Stimulated activated naive CD4-positive, alpha-beta T cell treated with Interleukin-2 at 50 U/mL for 16 hours (primary cell): ENCODE data around the gene UFSP1.
"Not testable (repeated sequence)": the region's sequence is repeated elsewhere in the genome, so short reads cannot be mapped to it uniquely, and the experiment has no call there.

Source experiments
- DNase-seq: peaks from one replicate; lab custom pipeline; 2025; lab: John Stamatoyannopoulos, UW

UFSP1 gene

DNA sequence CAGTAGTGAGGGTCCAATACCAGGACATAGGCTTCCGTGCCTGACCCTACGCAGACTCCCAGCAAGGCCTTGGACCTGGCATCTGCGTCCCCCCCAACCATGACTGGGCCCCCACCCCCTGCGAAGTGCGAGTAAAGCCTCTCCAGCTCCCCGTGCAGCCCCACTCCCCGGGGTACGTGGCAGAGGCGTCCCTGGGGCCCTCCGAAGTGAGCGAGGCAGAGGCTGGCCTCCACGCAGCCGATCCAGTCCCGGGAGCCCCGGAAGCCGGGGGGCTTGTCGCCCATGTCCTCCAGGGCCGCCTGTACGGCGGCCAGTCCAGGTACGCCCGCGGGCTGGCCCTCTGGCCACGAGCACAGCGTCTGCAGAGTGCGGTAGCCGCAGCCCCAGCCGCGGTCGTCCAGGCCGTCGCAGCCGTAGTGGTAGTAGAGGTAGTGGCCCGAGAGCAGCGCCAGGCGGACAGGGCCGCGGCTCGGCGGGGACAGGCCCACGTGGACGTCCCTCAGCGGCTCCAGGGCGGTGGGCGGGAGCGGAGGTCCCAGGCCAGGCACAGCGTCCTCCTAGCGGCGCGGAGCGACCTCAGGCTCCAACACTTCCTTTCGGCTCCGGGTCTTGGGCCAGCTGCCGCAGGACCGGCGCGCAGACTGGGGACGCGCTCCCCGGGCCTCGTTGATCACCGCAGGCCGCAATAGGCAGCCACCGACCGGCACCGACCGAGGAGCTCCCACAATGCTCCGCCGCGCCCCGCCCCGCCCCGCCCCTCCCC, at the start of gene UFSP1:
UFSP1 (minus strand) TSS at position 728 of the 763 bp plus-strand sequence; CDS start at position 284, 444 bp downstream.
- DNase-seq = peak; percentile 21

DNA sequence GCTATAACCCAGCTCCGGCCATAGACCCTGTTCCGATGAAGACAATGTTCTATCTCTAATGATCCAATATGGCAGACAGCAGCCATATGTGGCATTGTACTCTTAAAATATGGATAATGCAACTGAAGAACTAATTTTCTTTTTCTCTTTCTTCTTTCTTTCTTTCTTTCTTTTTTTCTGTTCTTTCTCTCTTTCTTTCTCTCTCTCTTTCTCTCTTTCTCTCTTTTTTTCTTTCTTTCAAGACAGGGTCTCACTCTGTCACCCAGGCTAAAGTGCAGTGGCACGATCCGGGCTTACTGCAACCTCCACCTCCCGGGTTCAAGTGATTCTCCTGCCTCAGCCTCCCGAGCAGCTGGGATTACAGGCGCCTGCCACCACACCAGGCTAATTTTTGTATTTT, 46.7 kb upstream of the UFSP1 start:
- not testable (repeated sequence) for DNase-seq

DNA sequence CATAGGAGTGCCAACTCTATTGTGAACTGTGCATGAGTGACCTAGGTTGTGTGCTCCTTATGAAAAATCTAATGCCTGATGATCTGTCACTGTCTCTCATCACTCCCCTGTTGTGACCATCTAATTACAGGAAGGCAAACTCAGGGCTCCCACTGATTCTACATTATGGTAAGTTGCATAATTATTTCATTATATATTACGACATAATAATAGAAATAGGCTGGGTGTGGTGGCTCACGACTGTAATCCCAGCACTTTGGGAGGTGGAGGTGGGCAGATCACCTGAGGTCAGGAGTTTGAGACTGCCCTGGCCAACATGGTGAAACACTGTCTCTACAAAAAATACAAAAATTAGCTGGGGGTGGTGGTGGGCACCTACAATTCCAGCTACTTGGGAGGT, 45.9 kb upstream of the UFSP1 start:
- DNase-seq = not testable (repeated sequence)

DNA sequence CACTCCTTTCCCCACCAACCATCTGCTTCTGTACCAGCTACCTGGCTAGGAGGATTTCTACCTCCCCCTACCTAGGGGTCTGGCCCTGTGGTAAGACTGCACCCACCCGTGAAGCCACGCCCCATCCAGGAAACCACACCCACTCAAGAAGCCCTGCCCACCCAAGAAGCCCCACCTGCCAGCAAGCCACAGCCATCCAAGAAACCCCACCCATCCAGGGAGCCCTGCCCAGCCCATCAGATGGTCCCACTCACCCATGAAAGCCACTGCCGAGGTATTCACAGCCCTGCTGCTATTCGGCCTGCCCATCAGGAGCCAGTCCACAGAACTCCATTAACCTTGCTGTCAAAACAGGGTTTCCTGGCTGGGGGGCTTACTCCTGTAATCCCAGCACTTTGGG, 44.2 kb upstream of the UFSP1 start:
- DNase-seq = no peak

DNA sequence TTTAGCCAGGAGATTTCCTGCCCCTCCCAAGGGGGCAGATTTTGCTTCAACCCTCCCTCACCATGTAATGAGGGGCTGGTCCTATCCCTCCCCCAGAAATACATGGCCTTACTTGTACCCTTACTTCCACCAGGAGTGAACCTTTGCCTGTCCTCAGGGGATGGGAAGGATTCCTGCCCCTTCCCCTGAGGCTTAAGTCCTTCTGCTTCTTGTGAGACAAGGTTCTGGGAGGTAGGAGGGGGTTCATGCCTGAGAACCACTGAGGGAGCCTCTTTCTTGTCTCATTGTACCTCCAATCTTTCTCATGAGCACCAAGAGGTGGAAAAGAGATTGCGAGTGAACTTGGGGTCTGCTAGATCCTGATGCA, 40.3 kb upstream of the UFSP1 start:
- DNase-seq = no peak

DNA sequence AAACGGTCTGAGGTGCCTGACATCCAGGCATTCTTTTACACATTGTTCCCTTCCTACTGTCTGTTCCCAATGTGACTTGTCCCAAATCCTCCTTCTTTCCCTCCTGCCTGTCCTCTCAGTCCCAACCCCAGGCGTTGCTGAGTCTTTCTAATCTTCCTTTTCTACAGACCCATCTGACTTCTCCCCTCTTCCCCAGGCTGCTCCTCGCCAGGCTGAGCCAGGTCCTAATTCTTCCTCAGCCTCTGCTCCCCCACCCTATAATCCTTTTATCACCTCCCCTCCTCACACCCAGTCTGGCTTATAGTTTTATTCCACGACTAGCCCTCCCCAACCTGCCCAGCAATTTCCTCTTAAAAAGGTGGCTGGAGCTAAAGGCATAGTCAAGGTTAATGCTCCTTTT, 34.1 kb upstream of the UFSP1 start:
- not testable (repeated sequence) for DNase-seq

DNA sequence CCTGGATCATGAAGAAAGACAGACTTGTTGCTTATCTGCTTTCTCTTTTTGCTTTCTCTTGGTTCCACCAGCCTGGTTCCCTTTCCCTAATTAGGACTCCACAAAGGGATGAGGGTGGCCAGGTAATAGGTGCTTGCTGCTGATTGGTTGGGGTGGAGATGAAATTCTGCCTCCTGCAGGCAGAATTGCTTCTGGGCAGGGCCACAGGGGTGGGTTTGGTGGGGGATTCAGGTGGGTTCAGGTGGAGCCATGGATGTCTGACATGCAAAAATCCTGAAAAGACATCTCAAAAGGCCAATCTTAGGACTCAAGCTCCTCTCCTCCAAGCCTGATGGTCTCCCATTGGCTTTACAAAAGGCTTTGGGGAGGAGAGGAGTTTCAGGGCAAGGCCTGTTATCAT, 31.5 kb upstream of the UFSP1 start:
- DNase-seq = no peak

DNA sequence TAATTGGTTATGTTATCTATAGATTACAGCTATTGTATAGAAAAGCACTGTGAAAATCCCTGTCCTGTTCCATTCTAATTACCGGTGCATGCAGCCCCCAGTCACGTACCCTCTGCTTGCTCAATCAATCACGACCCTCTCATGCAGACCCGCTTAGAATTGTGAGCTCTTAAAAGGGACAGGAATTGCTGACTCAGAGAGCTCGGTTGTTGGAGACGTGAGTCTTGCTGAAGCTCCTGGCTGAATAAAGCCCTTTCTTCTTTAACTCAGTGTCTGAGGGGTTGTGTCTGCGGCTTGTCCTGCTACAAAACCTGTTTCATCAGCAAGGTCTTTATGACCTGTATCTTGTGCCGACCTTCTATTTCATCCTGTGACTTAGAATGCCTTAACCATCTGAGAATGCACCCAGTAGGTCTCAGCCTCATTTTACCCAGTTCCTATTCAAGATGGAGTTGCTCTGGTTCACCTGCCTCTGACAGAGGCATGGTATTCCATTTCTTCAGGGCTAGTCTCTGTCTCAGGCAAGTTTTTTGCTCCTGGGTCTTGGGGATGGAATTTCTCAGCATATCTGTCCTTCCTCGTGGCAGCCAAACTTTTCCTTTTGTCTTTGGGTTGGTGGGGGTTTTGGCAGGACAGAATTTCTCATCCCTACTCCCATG, 30.4 kb upstream of the UFSP1 start:
- DNase-seq = not testable (repeated sequence)

DNA sequence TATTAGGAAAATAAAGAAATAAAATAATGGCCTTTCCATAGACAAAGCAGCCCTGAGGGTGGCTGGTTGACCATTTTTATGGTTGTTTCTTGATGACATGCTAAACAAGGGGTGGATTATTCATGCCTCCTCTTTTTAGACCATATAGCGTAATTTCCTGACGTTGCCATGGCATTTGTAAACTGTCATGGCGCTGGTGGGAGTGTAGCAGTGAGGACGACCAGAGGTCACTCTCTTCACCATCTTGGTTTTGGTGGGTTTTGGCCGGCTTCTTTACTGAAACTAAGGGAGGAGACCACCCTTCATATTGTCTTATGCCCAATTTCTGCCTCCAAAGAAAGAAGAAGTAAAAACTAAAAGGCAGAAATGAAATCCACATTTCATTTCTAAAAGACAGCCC, 29.8 kb upstream of the UFSP1 start:
- not testable (repeated sequence) for DNase-seq

DNA sequence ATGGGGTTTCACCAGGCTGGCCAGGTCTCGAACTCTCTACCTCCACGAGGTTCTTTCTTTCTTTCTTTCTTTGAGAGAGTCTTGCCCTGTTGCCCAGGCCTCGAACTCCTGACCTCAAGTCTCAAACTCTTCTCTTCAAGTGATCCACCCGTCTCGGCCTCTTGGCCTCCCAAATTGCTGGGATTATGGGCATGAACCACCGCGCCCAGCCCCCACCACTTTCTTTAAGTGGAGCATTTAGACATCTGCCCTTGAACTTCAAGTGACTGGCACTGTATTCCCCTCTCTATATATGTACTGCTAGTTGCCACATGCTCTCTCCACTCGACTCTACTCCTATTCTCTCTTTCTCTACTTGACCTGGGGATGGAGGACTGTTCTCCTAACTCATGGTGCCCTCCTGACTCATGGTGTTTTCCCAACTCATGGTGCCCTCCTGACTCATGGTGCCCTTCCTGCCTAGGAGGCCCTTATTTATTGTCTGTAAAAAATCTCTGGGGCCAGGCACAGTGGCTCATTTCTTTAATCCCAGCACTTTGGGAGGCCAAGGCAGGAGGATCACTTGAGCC, 25.4 kb upstream of the UFSP1 start:
- no peak for DNase-seq

DNA sequence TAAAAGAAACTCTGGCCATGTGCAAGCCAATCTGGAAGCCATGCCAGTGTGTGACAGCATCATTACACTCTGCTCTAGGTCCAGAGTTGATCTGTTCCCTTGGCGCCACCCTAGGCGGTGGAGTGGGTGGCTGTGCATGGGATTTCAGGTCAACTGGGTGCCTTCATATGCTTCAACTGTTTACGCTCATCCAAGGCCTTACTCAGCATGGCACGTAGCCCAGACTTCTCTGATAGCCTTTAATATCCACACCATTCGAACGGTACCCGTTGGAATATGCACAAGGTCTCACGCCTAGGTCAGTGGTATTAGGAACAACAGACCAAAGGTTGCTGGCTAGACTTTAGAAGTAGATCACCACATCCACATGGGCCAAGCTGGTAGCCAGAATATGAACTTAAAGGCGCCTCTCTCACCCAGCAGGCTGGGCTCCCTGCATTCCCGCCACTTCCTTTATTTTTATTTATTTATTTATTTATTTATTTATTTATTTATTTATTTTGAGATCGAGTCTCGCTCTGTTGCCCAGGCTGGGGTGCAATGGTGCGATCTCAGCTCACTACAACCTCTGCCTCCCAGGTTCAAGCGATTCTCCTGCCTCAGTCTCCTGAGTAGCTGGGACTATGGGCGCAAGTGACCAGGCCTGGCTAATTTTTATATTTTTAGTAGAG, 24.8 kb upstream of the UFSP1 start:
- DNase-seq = no peak

DNA sequence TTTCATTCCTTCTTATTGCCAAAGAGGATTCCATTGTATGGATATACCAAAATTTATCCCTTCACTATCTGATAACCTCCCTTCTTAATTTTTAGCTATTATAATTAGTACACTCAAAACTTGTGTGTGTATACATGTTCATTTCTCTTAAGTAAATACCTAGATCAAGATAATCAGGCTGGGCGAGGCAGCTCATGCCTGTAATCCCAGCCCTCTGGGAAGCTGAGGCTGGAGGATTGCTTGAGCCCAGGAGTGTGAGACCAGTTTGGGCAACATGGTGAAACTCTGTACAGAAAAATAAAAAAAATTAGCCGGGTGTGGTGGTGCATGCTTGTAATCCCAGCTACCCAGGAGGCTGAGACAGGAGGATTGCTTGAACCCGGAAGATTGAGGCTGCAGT, 22.0 kb upstream of the UFSP1 start:
- DNase-seq = no peak

DNA sequence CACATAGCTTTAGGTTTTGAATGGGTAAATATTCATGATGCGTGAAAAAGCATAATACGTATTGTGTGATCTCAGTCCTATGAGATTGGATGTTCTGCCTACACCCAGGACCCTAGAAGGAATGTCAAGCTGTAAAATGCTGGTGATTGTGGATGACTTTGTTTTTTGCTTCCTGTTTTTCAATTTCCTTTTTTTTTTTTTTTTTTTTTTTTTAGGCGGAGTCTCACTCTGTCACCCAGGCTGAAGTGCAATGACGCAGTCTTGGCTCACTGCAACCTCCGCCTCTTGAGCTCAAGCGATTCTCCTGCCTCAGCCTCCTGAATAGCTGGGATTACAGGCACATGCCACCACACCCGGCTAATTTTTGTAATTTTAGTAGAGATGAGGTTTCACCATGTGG, 20.9 kb upstream of the UFSP1 start:
- DNase-seq = not testable (repeated sequence)

DNA sequence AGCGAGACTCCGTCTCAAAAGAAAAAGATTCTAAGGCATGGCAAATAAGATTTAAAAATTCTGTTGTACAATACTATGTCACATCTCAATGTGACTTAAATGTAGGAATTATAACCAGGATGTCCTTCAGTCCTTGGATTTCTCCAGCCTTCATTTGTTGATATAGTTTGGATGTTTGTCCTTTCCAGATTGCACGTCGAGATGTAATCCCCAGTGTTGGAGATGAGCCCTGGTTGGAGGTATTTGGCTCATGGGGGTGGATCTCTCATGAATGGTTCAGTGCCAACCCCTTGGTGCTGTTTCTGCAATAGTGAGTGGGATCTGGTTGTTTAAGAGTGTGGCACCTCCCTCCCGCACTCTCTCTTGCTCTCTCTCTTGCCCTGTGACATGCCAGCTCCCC, 19.0 kb upstream of the UFSP1 start:
- DNase-seq = no peak

DNA sequence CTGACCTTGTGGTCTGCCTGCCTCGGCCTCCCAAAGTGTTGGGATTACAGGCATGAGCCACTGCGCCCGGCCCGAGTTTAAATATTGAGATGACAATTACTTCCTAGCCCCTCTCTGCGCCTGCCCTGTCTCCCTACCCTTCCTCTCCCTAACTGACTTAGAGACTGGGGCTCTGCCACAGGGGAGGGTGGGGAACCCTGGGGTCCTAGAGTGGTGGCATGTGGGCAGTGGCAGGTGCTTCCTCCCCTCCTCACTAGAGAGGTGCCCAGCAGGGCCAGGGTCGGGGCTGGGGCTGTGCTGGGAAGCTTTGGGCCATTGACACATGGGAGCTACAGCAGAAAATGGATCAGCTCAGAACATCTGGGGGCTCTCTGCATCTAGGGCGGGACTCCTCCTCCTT, 13.1 kb upstream of the UFSP1 start:
- DNase-seq = no peak

DNA sequence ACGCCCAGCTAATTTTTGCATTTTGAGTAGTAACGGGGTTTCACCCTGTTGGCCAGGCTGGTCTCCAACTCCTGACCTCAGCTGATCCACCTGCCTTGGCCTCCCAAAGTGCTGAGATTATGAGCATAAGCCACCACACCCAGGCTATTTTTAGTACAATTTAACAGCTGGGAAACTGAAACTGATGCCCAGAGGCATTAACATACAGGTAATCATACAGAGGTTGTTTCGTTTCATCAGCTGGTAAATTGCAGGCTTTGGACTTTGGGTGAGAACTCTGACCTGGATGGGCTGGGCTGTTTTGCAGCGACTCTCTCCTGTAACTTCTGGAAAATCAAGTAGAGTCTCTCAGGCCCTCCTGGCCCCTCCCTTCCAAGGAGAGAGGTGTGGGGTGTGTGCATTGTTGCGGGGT, 12.4 kb upstream of the UFSP1 start:
- no peak for DNase-seq

DNA sequence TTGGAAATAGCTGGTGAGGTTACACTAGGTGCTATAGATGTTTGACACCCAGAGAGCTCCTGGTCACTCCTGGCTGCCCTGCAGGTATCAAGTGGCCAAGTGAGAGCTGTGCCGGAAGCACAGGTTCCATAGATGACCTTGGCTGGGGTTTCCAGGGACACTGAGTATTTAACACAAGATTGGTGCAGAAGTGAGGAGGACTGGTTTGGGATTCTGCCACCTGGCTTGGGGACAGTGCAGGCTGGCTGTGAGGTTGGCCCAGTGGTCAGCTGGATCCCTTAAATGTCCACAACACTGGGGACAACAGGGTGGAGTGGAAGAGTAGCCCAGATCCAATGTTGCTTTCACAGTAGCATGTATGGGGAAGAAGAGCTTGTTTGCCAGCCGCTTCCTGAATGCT, 11.5 kb upstream of the UFSP1 start:
- no peak for DNase-seq

DNA sequence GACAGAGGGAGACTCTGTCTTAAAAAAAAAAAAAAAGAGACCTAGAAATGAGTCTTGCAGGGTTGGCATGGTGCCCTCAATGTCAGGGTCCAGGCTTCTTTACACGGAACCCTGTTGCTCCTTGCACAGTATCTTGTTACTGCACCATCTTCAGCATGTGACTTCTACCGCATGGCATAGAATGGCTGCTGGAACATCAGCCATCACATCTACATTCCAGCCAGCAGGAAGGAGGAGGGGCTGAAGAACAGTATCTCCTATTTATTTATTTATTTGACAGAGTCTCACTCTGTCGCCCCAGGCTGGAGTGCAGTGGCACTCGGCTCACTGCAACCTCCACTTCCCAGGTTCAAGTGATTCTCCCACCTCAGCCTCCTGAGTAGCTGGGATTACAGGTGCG, 9.9 kb upstream of the UFSP1 start:
- no peak for DNase-seq

DNA sequence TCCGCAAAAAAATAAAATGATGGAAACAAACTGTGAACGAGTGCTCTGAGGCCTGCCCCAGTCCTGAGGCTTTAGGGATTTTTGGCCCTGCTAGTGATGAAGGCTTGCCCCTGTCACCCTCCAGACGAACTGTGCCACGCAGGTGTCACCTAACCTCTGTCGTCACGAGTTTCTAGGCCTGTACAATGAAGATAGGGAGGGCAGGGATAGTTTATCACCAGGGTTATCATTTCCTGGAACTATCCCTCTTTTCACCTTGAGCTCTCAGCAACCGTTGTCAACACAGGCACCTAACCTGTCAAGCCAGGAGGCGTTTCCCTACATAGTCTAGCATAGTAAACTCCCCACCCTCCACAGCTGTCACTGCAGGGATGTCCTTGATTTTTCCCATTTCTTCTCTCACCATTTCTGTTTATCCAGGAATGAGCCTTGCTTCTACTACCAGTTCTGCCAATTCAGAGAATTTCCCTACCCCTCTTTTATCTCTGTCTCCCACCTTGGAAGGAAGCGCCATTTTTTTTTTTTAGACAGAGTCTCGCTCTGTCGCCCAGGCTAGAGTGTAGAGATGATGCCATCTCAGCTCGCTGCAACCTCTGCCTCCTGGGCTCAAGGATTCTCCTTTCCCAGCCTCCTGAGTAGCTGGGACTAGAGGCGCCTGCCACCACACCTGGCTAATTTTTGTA, 8.4 kb upstream of the UFSP1 start:
- no peak for DNase-seq

DNA sequence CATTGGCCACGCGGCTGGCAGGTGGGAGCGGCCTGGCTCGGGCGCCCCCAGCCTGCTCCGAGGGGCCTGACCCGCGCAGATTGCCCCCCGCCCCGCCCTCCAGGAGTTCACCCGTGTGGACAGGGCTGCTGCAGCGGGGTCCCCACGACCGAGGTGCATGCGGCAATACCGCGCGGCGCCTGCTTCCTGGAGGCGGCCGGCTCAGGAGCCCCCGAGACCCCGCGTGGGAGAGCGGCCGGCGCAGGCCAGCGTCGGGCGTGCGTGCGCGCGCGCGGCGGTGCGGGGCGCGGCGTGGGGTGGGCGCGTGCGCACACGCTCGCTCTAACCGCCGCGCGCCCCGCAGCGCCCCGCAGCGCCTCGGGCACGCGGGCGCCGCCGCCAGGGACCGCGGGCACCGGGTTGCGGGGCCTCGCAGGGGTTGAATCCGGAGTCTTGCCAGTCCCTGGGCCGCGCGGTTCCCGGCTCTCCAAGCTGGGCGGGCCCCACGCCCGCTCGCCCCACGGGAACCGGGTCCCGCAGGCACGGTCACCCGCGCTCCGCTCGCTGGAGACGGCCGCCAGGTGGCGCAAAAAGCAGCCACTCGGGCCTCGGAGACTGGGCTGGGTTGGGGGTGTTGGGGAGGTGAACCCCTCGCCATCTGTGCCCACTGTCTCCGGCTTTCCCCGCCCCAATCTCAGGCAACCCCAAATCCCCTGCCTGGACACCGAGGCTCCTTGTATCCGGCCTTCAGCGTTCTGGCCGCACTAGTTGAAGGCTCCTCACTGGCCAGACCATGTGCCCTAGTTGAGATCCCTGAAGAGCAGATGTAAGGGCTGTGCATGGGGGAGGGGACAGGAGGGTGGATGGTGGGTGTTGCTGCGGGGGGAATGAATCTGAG, 7.5 kb upstream of the UFSP1 start:
- peak; percentile 30 for DNase-seq
